NCI-H2196 (cell line): Measurements from ENCODE around the gene MYADM.
"Not testable (repeated sequence)": the region's sequence is repeated elsewhere in the genome, so short reads cannot be mapped to it uniquely, and the experiment has no call there.

Experiments
- DNase-seq: peaks from one replicate; lab custom pipeline; 2025; ENCODE audit not compliant: unreplicated experiment; lab: John Stamatoyannopoulos, UW

The MYADM gene

GRCh38 chr19:53867225-53868090 lies at the start of gene MYADM:
Gene MYADM, plus strand, starts transcription at chr19:53867883. Its CDS starts 5,647 bp downstream, at chr19:53873530.
- peak; percentile 89 for DNase-seq

GRCh38 chr19:53818756-53819155 lies 48.9 kb upstream of the MYADM start:
- no peak for DNase-seq

GRCh38 chr19:53819861-53820260 lies 47.8 kb upstream of the MYADM start:
- DNase-seq: no peak

GRCh38 chr19:53823380-53824120 lies 44.1 kb upstream of the MYADM start:
- no peak for DNase-seq

- DNase-seq: no peak
Observed at GRCh38 chr19:53824134-53824611, 43.5 kb upstream of the MYADM start, which contains the start of gene NLRP12. Gene NLRP12, minus strand, starts transcription at chr19:53824314. Its CDS starts 140 bp downstream, at chr19:53824174.

- DNase-seq: no peak
Observed at GRCh38 chr19:53826876-53827275, 40.8 kb upstream of the MYADM start.

- no peak for DNase-seq
Observed at GRCh38 chr19:53828531-53828930, 39.2 kb upstream of the MYADM start.

- DNase-seq: not testable (repeated sequence)
Observed at GRCh38 chr19:53832861-53833260, 34.8 kb upstream of the MYADM start.

- not testable (repeated sequence) for DNase-seq
Observed at GRCh38 chr19:53838446-53838845, 29.2 kb upstream of the MYADM start.

- DNase-seq: not testable (repeated sequence)
Observed at GRCh38 chr19:53840241-53840640, 27.4 kb upstream of the MYADM start.

- not testable (repeated sequence) for DNase-seq
Observed at GRCh38 chr19:53840914-53841313, 26.8 kb upstream of the MYADM start.

- DNase-seq: no peak
Observed at GRCh38 chr19:53844849-53845246, 22.8 kb upstream of the MYADM start.

- DNase-seq: no peak
Observed at GRCh38 chr19:53847555-53847954, 20.1 kb upstream of the MYADM start.

- DNase-seq: no peak
Observed at GRCh38 chr19:53849237-53849676, 18.4 kb upstream of the MYADM start.

GRCh38 chr19:53853707-53854106 lies 14.0 kb upstream of the MYADM start:
- no peak for DNase-seq

GRCh38 chr19:53864308-53864836 lies 3.3 kb upstream of the MYADM start:
- DNase-seq: peak; percentile 66

- no peak for DNase-seq
Observed at GRCh38 chr19:53865523-53865917, 2.2 kb upstream of the MYADM start.

- no peak for DNase-seq
Observed at GRCh38 chr19:53865918-53866864, 1.5 kb upstream of the MYADM start.

GRCh38 chr19:53866865-53867224 lies 838 bp upstream of the MYADM start:
- DNase-seq: no peak

- no peak for DNase-seq
Observed at GRCh38 chr19:53868091-53868891, 608 bp downstream of the MYADM start.
